Ishikawa (cell line): Measurements from ENCODE around the gene IKZF1.

Experiments
- CEBPB ChIP-seq: IDR thresholded peaks from 2 replicates; pipeline ENCODE4 v1.6.1; 2012
- CREB1 ChIP-seq: IDR thresholded peaks from 2 replicates; pipeline ENCODE4 v1.6.1; 2012; ENCODE audit warnings: low read depth
- EGR1 ChIP-seq: IDR thresholded peaks from 2 replicates; pipeline ENCODE4 v1.6.1; 2012
- EP300 ChIP-seq: IDR thresholded peaks from 2 replicates; pipeline ENCODE4 v1.6.1; 2012; ENCODE audit warnings: borderline replicate concordance
- RAD21 ChIP-seq: IDR thresholded peaks from 2 replicates; pipeline ENCODE4 v1.6.1; 2012; ENCODE audit warnings: low read depth
- REST ChIP-seq: IDR thresholded peaks from 2 replicates; pipeline ENCODE4 v1.6.1; 2012; ENCODE audit warnings: low read depth, mild to moderate bottlenecking
- TAF1 ChIP-seq: IDR thresholded peaks from 2 replicates; pipeline ENCODE4 v1.6.1; 2012; ENCODE audit warnings: low read depth, mild to moderate bottlenecking
- TCF12 ChIP-seq: IDR thresholded peaks from 2 replicates; pipeline ENCODE4 v1.6.1; 2012; ENCODE audit warnings: low read depth

- TF ChIP-seq REST (no peak), TAF1 (no peak), CREB1 (no peak), TCF12 (no peak), EP300 (no peak), RAD21 (no peak), EGR1 (no peak), CEBPB (no peak)
Measured at GRCh38 chr7:50372923-50373322, 68.4 kb downstream of the IKZF1 start.
